HG03520 (cell line): ENCODE measurements around the gene GLUD1.
"Not testable (repeated sequence)": the region's sequence is repeated elsewhere in the genome, so short reads cannot be mapped to it uniquely, and the experiment has no call there.

Experiments
- ATAC-seq: cut with Tn5 transposase; IDR thresholded peaks from one replicate; pipeline ENCODE4 v1.9.1; 2021; ENCODE audit warnings: mild to moderate bottlenecking, moderate library complexity; ENCODE audit not compliant: unreplicated experiment

Gene GLUD1

GRCh38 chr10:87053577-87054181 lies 41.0 kb downstream of the GLUD1 start:
- ATAC-seq: no peak

GRCh38 chr10:87053111-87053510 lies 41.5 kb downstream of the GLUD1 start:
- ATAC-seq: no peak

GRCh38 chr10:87045434-87045938 lies 49.2 kb downstream of the GLUD1 start:
- ATAC-seq: no peak

- ATAC-seq: not testable (repeated sequence)
Observed at GRCh38 chr10:87043579-87043978, 51.1 kb downstream of the GLUD1 start.

- no peak for ATAC-seq
Observed at GRCh38 chr10:87038786-87039185, 55.9 kb downstream of the GLUD1 start.

- no peak for ATAC-seq
Observed at GRCh38 chr10:87038286-87038717, 56.3 kb downstream of the GLUD1 start.

- ATAC-seq: no peak
Observed at GRCh38 chr10:87036623-87037022, 58.0 kb downstream of the GLUD1 start.

- ATAC-seq: no peak
Observed at GRCh38 chr10:87030912-87031635, 63.6 kb downstream of the GLUD1 start.

GRCh38 chr10:87030419-87030818 lies 64.2 kb downstream of the GLUD1 start:
- ATAC-seq: not testable (repeated sequence)

- ATAC-seq: not testable (repeated sequence)
Observed at GRCh38 chr10:87026747-87027508, 67.7 kb downstream of the GLUD1 start.

GRCh38 chr10:87025285-87025958 lies 69.2 kb downstream of the GLUD1 start:
- ATAC-seq: not testable (repeated sequence)

- not testable (repeated sequence) for ATAC-seq
Observed at GRCh38 chr10:87020056-87020455, 74.6 kb downstream of the GLUD1 start, which contains the start of gene FAM25A. Gene FAM25A (plus strand): TSS chr10:87020294. CDS start chr10:87020325, 31 bp downstream.

GRCh38 chr10:87019504-87019903 lies 75.1 kb downstream of the GLUD1 start:
- ATAC-seq: not testable (repeated sequence)

- not testable (repeated sequence) for ATAC-seq
Observed at GRCh38 chr10:87019066-87019465, 75.6 kb downstream of the GLUD1 start.

GRCh38 chr10:87018127-87018526 lies 76.5 kb downstream of the GLUD1 start:
- not testable (repeated sequence) for ATAC-seq

- ATAC-seq: not testable (repeated sequence)
Observed at GRCh38 chr10:87014986-87015716, 79.5 kb downstream of the GLUD1 start.

GRCh38 chr10:87013528-87013927 lies 81.1 kb downstream of the GLUD1 start:
- not testable (repeated sequence) for ATAC-seq

- not testable (repeated sequence) for ATAC-seq
Observed at GRCh38 chr10:87009134-87009696, 85.4 kb downstream of the GLUD1 start.

GRCh38 chr10:87008303-87008702 lies 86.3 kb downstream of the GLUD1 start:
- not testable (repeated sequence) for ATAC-seq

GRCh38 chr10:87007674-87008073 lies 87.0 kb downstream of the GLUD1 start:
- not testable (repeated sequence) for ATAC-seq
